ENCODE data around the gene RPS25. TPM values are rescaled to one million over a fixed set of nuclear protein-coding genes. Genes with fewer than 3 reads are reported as not detected.

The RPS25 gene
- total RNA-seq: 1,000 to 10,000 TPM; 1,829 to 1,882 TPM

DNA sequence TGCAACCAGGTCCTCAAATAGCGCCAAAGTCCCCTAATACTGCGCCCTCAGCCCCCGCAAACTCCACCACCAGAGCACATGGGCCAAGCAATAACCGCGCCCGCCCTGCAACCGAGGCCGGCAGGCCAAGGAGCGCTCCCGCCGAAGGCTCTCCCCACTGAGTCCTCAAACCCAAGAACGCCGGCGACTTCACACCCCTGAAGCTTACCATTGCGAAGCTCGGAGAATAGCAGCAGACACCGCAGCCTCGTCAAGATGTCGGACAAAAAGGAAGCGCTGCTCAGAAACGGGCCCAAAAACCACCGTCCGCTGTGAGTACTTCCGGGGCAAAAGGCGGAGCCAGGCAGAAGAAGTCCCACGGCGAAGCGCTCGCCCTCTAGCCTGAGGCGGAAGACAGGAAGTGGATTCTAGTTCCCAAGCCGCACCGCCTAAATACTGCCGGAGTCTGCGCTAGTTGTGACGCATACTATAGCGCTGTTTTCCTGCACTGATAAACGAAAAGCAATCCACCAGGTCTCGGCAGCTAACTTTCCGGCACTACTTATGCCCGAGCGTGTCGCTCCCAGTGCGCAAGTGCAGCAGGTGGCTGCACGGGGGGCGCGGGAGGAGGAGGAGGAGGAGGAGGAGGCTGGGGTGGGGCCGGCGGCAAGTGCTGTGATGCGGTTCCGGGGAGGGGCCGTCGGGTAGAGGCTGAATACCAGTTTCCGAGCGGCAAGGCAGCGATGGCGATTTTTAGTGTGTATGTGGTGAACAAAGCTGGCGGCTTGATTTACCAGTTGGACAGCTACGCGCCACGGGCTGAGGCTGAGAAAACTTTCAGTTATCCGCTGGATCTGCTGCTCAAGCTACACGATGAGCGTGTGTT is at the start of gene RPS25, which contains the start of gene TRAPPC4:
RPS25 (minus strand) TSS at position 270 of the 865 bp plus-strand sequence; CDS start at position 211, 59 bp downstream.
TRAPPC4 (plus strand) TSS at position 693 of the 865 bp plus-strand sequence; CDS start at position 723, 30 bp downstream.

GRCh38 chr11:119067371-119068222 is 49.5 kb upstream of the RPS25 start, which contains the start of gene VPS11:
TSS of gene VPS11 (plus strand) at chr11:119067818. CDS start at chr11:119067824, 6 bp downstream.

DNA sequence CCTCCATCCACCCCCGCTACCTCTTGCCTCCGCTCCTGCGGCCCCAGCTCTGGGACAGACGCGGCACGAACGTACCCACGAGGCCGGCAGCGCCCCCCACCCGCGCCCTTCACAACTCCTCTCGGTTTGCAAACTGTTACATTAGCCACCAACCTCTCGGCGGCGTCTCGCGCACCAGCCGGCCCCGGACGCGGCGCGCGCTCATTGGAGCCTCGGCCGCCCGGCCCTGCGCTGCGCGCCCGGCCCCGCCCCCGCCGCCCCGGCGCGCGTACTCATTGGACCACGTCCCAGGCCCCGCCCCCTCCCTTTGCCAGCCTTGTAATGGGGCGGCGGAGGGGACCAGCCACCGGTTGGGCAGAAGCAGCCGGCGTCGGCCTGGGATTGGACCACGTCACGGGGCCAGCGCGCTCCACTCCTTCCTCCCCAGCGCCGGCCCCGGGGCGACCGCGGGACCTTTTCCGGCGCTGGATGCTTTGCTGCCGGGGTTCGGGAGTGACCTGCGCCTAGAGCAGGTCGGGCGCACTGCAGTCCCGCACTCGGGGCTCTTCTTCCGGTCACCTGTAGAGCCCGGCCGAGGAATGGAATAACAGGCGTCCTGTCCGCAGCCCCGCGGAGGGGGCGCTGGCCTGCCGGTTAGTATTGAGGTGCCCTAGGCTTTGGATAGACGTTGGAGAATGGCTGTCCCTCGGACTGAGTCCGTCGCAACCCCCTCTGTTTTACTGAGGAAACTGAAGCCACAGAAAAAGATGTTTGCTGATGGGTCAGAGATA is 39.0 kb upstream of the RPS25 start, which contains the start of gene HYOU1:
HYOU1 (minus strand) TSS at position 206 of the 770 bp plus-strand sequence. CDS start 1,045 bp downstream, outside the sequence.

GRCh38 chr11:119030329-119031047 is 12.3 kb upstream of the RPS25 start, which contains the start of gene SLC37A4:
TSS of gene SLC37A4 (minus strand) at chr11:119030877.

GRCh38 chr11:118997627-118998387 is 20.3 kb downstream of the RPS25 start, which contains the start of gene CENATAC:
TSS of gene CENATAC (plus strand) at chr11:118998138. CDS start at chr11:118998198, 60 bp downstream.

GRCh38 chr11:118971646-118972045 is 46.5 kb downstream of the RPS25 start, which contains the start of gene FOXR1:
TSS of gene FOXR1 (plus strand) at chr11:118971761. CDS start at chr11:118971932, 171 bp downstream.

Small RNA genes lying within 50 kb of the gene (microRNA-seq; reads per million reads assigned to microRNA genes)
- gene MIR3656 (ENCODE audit: borderline microRNAs expressed, borderline replicate concordance): not detected

Other genes with a start within 250 kb of the RPS25 start
- gene DDX6, start 227.2 kb downstream of the RPS25 start, total RNA-seq: 100 to 1,000 TPM; 172 to 174 TPM
- under 1 TPM; 0.17 to 0.20 TPM for gene CXCR5, start 134.5 kb downstream of the RPS25 start, total RNA-seq
- 10 to 100 TPM; 96.7 to 99.1 TPM for gene BCL9L, start 92.4 kb downstream of the RPS25 start, total RNA-seq
- not detected for gene UPK2, start 62.0 kb downstream of the RPS25 start, total RNA-seq
- not detected for gene FOXR1, start 46.6 kb downstream of the RPS25 start, total RNA-seq
- 10 to 100 TPM; 41.0 to 47.5 TPM for gene CENATAC, start 20.2 kb downstream of the RPS25 start, total RNA-seq
- 10 to 100 TPM; 49.5 to 54.4 TPM for gene TRAPPC4, start 423 bp upstream of the RPS25 start, total RNA-seq
- 10 to 100 TPM; 20.0 to 20.4 TPM for gene SLC37A4, start 12.5 kb upstream of the RPS25 start, total RNA-seq
- gene HYOU1, start 38.9 kb upstream of the RPS25 start, total RNA-seq: 100 to 1,000 TPM; 111 to 123 TPM
- gene VPS11, start 49.5 kb upstream of the RPS25 start, total RNA-seq: 10 to 100 TPM; 34.2 to 36.2 TPM
- gene HMBS, start 66.5 kb upstream of the RPS25 start, total RNA-seq: 10 to 100 TPM; 16.4 to 16.7 TPM
- 10 to 100 TPM; 46.7 to 49.2 TPM for gene DPAGT1, start 83.5 kb upstream of the RPS25 start, total RNA-seq
- 10 to 100 TPM; 28.3 to 28.4 TPM for gene C2CD2L, start 89.0 kb upstream of the RPS25 start, total RNA-seq
- 10 to 100 TPM; 47.6 to 48.7 TPM for gene HINFP, start 103.2 kb upstream of the RPS25 start, total RNA-seq
- gene ABCG4, start 130.7 kb upstream of the RPS25 start, total RNA-seq: not detected
- 10 to 100 TPM; 24.2 to 24.3 TPM for gene NLRX1, start 150.4 kb upstream of the RPS25 start, total RNA-seq
- gene NHERF4, start 167.1 kb upstream of the RPS25 start, total RNA-seq: under 1 TPM; 0.51 to 0.81 TPM
- 10 to 100 TPM; 41.3 to 47.0 TPM for gene CBL, start 188.0 kb upstream of the RPS25 start, total RNA-seq